IgD-negative memory B cell (primary cell): ENCODE data around the gene CSTF1. TPM values are rescaled to one million over a fixed set of nuclear protein-coding genes. Genes with fewer than 3 reads are reported as not detected.

ENCODE experiments used
- polyA plus RNA-seq: library from polyadenylated mRNA; unstranded; fragments of 300-500 nt; fragmentation: Illumina TruSeq; gene quantifications from one replicate; pipeline ENCODE4 v1.2.3, GENCODE V29; 2021

The CSTF1 gene
- polyA plus RNA-seq, 1 donor from 2014 or later, result 29.1 TPM

Other genes starting within 250 kb of the CSTF1 start
- not detected for gene MC3R, start 143.9 kb upstream of the CSTF1 start, polyA plus RNA-seq
- gene FAM210B, start 33.7 kb upstream of the CSTF1 start, polyA plus RNA-seq, result 15.8 TPM
- gene AURKA, start 430 bp upstream of the CSTF1 start, polyA plus RNA-seq, result 0.95 TPM
- gene CASS4, start 19.6 kb downstream of the CSTF1 start, polyA plus RNA-seq, result 0.34 TPM
- 130 TPM for gene RTF2, start 76.0 kb downstream of the CSTF1 start, polyA plus RNA-seq
- gene FAM209A, start 132.1 kb downstream of the CSTF1 start, polyA plus RNA-seq, result not detected
- gene FAM209B, start 140.6 kb downstream of the CSTF1 start, polyA plus RNA-seq, result 0.38 TPM
- not detected for gene TFAP2C, start 236.7 kb downstream of the CSTF1 start, polyA plus RNA-seq